Neural cell (in vitro differentiated cells): ENCODE results near the gene ARHGEF11.

Source experiments
- EP300 ChIP-seq: fragments of 450-650 bp; conservative IDR thresholded peaks from 2 replicates; pipeline ENCODE4 v1.6.1; 2014; ENCODE audit warnings: antibody characterized with exemption, mild to moderate bottlenecking, moderate library complexity; ENCODE audit not compliant: poor library complexity, severe bottlenecking
- EZH2 ChIP-seq: fragments of 200-600, 300-800 bp; shearing (Covaris generic), sonication (generic); IDR thresholded peaks from 2 replicates; pipeline ENCODE4 v1.6.1; 2014; ENCODE audit warnings: antibody characterized with exemption, low read length, borderline replicate concordance, mild to moderate bottlenecking; ENCODE audit not compliant: insufficient read depth, poor library complexity, severe bottlenecking
- POLR2AphosphoS5 ChIP-seq: IDR thresholded peaks from 2 replicates; pipeline ENCODE4 v1.6.1; 2012
- SMC3 ChIP-seq: fragments of 450-650 bp; conservative IDR thresholded peaks from 2 replicates; pipeline ENCODE4 v1.6.1; 2014; ENCODE audit warnings: antibody characterized with exemption, mild to moderate bottlenecking, moderate library complexity; ENCODE audit not compliant: poor library complexity
- TAF1 ChIP-seq: IDR thresholded peaks from 2 replicates; pipeline ENCODE4 v1.6.1; 2012; ENCODE audit warnings: low read depth
- TF ChIP-seq, protein P1 (sequence below): fragments of 450-650 bp; IDR thresholded peaks from 2 replicates; pipeline ENCODE4 v1.5.1; 2014; ENCODE audit warnings: antibody characterized with exemption, mild to moderate bottlenecking, moderate library complexity; ENCODE audit not compliant: poor library complexity, severe bottlenecking
- TF ChIP-seq, protein P2 (sequence below): IDR thresholded peaks from 2 replicates; pipeline ENCODE4 v1.6.1; 2012; ENCODE audit warnings: borderline replicate concordance

DNA sequence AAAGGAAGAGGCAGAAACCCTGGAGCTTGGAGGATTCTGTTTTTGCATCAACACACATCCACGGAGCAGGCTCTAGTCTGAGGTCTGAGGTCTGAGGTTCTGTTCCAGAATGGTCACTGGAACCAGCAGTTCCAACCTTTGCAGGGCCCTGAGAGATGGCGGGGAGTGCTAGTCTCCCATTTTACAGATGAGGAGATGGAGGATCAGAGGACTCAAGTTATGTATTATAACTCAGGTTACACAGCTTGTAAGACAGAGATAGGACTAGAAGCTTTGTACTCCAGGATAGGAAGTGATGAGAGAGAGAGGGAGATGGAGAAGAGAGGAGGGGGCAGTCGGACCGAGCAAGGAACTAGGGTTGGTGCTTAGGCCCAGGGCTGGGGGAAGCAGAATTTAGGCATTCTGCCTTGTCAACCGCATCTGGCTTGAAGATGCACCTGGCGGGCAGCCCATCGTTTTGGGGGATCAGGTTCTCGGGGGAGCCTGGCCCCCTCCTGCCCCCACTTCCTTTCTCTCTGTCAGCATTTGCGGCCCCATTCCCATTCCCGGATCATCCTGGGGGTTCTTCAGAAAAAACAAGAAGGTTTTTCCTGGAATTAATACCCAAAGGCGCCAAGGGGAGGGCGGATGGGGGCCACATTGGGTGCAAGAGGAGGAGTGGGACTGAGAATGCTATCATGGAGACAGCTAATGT lies 146.4 kb downstream of the ARHGEF11 start:
- no peak for TF ChIP-seq EP300
- no peak for TF ChIP-seq POLR2AphosphoS5
- no peak for TF ChIP-seq EZH2
- TF ChIP-seq, protein P1, sequence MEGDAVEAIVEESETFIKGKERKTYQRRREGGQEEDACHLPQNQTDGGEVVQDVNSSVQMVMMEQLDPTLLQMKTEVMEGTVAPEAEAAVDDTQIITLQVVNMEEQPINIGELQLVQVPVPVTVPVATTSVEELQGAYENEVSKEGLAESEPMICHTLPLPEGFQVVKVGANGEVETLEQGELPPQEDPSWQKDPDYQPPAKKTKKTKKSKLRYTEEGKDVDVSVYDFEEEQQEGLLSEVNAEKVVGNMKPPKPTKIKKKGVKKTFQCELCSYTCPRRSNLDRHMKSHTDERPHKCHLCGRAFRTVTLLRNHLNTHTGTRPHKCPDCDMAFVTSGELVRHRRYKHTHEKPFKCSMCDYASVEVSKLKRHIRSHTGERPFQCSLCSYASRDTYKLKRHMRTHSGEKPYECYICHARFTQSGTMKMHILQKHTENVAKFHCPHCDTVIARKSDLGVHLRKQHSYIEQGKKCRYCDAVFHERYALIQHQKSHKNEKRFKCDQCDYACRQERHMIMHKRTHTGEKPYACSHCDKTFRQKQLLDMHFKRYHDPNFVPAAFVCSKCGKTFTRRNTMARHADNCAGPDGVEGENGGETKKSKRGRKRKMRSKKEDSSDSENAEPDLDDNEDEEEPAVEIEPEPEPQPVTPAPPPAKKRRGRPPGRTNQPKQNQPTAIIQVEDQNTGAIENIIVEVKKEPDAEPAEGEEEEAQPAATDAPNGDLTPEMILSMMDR = no peak
- TF ChIP-seq TAF1 = no peak
- TF ChIP-seq, protein P2, sequence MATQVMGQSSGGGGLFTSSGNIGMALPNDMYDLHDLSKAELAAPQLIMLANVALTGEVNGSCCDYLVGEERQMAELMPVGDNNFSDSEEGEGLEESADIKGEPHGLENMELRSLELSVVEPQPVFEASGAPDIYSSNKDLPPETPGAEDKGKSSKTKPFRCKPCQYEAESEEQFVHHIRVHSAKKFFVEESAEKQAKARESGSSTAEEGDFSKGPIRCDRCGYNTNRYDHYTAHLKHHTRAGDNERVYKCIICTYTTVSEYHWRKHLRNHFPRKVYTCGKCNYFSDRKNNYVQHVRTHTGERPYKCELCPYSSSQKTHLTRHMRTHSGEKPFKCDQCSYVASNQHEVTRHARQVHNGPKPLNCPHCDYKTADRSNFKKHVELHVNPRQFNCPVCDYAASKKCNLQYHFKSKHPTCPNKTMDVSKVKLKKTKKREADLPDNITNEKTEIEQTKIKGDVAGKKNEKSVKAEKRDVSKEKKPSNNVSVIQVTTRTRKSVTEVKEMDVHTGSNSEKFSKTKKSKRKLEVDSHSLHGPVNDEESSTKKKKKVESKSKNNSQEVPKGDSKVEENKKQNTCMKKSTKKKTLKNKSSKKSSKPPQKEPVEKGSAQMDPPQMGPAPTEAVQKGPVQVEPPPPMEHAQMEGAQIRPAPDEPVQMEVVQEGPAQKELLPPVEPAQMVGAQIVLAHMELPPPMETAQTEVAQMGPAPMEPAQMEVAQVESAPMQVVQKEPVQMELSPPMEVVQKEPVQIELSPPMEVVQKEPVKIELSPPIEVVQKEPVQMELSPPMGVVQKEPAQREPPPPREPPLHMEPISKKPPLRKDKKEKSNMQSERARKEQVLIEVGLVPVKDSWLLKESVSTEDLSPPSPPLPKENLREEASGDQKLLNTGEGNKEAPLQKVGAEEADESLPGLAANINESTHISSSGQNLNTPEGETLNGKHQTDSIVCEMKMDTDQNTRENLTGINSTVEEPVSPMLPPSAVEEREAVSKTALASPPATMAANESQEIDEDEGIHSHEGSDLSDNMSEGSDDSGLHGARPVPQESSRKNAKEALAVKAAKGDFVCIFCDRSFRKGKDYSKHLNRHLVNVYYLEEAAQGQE = no peak
- TF ChIP-seq SMC3 = no peak
